ENCODE data around the gene TTN. TPM values are rescaled to one million over a fixed set of nuclear protein-coding genes. Genes with fewer than 3 reads are reported as not detected.

The TTN gene
- total and polyA plus RNA-seq, 5 donors from 2014 or later, result 2.0 to 153 (median 3.1) TPM

DNA sequence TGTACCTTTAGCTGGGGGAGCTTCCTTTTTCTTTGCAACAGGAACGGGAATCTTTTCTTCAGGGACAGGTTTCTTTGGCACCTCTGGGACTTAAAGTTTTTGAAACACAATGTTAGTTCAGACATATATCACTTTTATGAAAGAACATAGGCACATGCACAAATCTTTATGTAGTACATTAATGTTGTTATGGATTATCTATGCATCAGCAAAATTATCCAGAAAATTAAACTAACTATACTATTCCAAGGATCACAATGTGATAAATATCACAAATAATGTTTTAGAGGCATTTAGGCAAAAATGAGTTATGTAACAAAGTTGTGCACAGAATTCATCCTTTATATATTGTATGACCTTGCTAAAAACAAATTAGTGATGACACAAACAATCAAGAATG, 117.4 kb downstream of the TTN start:
- H3K36me3 ChIP-seq (ENCODE audit: control insufficient read depth, insufficient read depth, low read length), result peaks cover 80% of the 10 kb centered on the region
- DNase-seq, result no peak
- H3K36me3 Mint-ChIP-seq, result peaks cover 55% of the 10 kb centered on the region
- H3K27me3 ChIP-seq (ENCODE audit: control insufficient read depth, insufficient read depth, low read length), result no peaks in the 10 kb centered on the region
- H3K27me3 Mint-ChIP-seq, result no peaks in the 10 kb centered on the region
- H3K4me1 ChIP-seq (ENCODE audit: control insufficient read depth, insufficient read depth, low read length, poor library complexity, severe bottlenecking), result no peaks in the 10 kb centered on the region
- H3K27ac Mint-ChIP-seq, result no peak overlapping the region
- H3K9me3 ChIP-seq (ENCODE audit: control insufficient read depth in 2 of 2, low read length in 2 of 2), result no peaks in the 10 kb centered on the region
- no peaks in the 10 kb centered on the region for H3K9me3 Mint-ChIP-seq
- peaks cover 0 to 2% (median 0%) of the 10 kb centered on the region in 4 donors for H3K4me1 Mint-ChIP-seq
- H3K27ac ChIP-seq (ENCODE audit: insufficient read depth, low read length, poor library complexity, severe bottlenecking), result no peak overlapping the region
- H3K4me3 ChIP-seq (ENCODE audit: low read depth, low read length), result no peak overlapping the region
- H3K4me3 Mint-ChIP-seq, result no peak overlapping the region
- no peak for ATAC-seq (ENCODE audit: low read depth in 2 of 2)

GRCh38 chr2:178683877-178684276, 123.3 kb downstream of the TTN start:
- no peaks in the 10 kb centered on the region for H3K27me3 ChIP-seq (ENCODE audit: control insufficient read depth, insufficient read depth, low read length)
- H3K27ac Mint-ChIP-seq, result peak overlapping the region in 1 of 3 donors; percentile 60
- H3K27me3 Mint-ChIP-seq, result no peaks in the 10 kb centered on the region
- no peak overlapping the region for H3K27ac ChIP-seq (ENCODE audit: insufficient read depth, low read length, poor library complexity, severe bottlenecking)
- H3K9me3 Mint-ChIP-seq, result peaks cover 0 to 2% (median 0%) of the 10 kb centered on the region in 7 donors
- peaks cover 57% of the 10 kb centered on the region for H3K36me3 Mint-ChIP-seq
- no peak overlapping the region for H3K4me3 Mint-ChIP-seq
- H3K4me1 Mint-ChIP-seq, result peaks cover 0 to 5% (median under 1%) of the 10 kb centered on the region in 4 donors
- ATAC-seq (ENCODE audit: low read depth in 2 of 2) (no peak), DNase-seq (no peak)
- H3K4me3 ChIP-seq (ENCODE audit: low read depth, low read length), result no peak overlapping the region
- H3K9me3 ChIP-seq (ENCODE audit: control insufficient read depth in 2 of 2, low read length in 2 of 2), result no peaks in the 10 kb centered on the region
- no peaks in the 10 kb centered on the region for H3K4me1 ChIP-seq (ENCODE audit: control insufficient read depth, insufficient read depth, low read length, poor library complexity, severe bottlenecking)
- peaks cover 83% of the 10 kb centered on the region for H3K36me3 ChIP-seq (ENCODE audit: control insufficient read depth, insufficient read depth, low read length)

GRCh38 chr2:178681081-178681480, 126.1 kb downstream of the TTN start:
- no peak for ATAC-seq (ENCODE audit: low read depth in 2 of 2)
- Mint-ChIP-seq H3K4me1 (peaks cover 0 to 7% (median 5%) of the 10 kb centered on the region in 4 donors), H3K36me3 (peaks cover 56% of the 10 kb centered on the region), H3K27ac (no peak overlapping the region), H3K9me3 (peaks cover 0 to 4% (median 1%) of the 10 kb centered on the region in 7 donors), H3K4me3 (no peak overlapping the region), H3K27me3 (no peaks in the 10 kb centered on the region)
- Histone ChIP-seq H3K27ac (ENCODE audit: insufficient read depth, low read length, poor library complexity, severe bottlenecking) (no peak overlapping the region), H3K9me3 (ENCODE audit: control insufficient read depth in 2 of 2, low read length in 2 of 2) (no peaks in the 10 kb centered on the region), H3K4me3 (ENCODE audit: low read depth, low read length) (no peak overlapping the region), H3K36me3 (ENCODE audit: control insufficient read depth, insufficient read depth, low read length) (peaks cover 85% of the 10 kb centered on the region), H3K4me1 (ENCODE audit: control insufficient read depth, insufficient read depth, low read length, poor library complexity, severe bottlenecking) (no peaks in the 10 kb centered on the region), H3K27me3 (ENCODE audit: control insufficient read depth, insufficient read depth, low read length) (no peaks in the 10 kb centered on the region)
- DNase-seq, result no peak

DNA sequence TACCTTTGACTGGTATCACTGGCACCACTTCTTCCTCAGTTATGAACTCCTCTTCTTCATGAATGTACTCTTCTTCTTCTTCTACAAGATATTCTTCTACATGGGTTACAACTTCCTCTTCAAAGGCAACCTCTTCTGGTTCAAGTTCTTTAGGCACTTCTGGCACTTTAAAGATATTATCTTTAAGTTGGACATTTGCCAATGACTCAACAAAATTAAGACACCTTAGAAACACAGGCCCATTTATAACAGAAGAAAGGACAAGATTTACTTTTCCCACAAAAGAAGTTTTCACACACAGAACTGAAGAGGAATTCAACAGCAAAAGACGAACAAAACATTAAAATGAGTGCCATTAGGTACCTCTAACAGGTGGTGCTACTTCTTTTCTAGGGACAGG, 127.3 kb downstream of the TTN start:
- peaks cover 0 to 7% (median 5%) of the 10 kb centered on the region in 4 donors for H3K4me1 Mint-ChIP-seq
- no peak overlapping the region for H3K27ac ChIP-seq (ENCODE audit: insufficient read depth, low read length, poor library complexity, severe bottlenecking)
- H3K4me3 ChIP-seq (ENCODE audit: low read depth, low read length), result no peak overlapping the region
- H3K9me3 Mint-ChIP-seq, result peaks cover 0 to 4% (median 1%) of the 10 kb centered on the region in 7 donors
- no peak overlapping the region for H3K27ac Mint-ChIP-seq
- no peak for ATAC-seq (ENCODE audit: low read depth in 2 of 2)
- no peak overlapping the region for H3K4me3 Mint-ChIP-seq
- H3K27me3 ChIP-seq (ENCODE audit: control insufficient read depth, insufficient read depth, low read length), result no peaks in the 10 kb centered on the region
- H3K36me3 Mint-ChIP-seq, result peaks cover 62% of the 10 kb centered on the region
- H3K9me3 ChIP-seq (ENCODE audit: control insufficient read depth in 2 of 2, low read length in 2 of 2), result no peaks in the 10 kb centered on the region
- no peak for DNase-seq
- peaks cover 90% of the 10 kb centered on the region for H3K36me3 ChIP-seq (ENCODE audit: control insufficient read depth, insufficient read depth, low read length)
- no peaks in the 10 kb centered on the region for H3K27me3 Mint-ChIP-seq
- no peaks in the 10 kb centered on the region for H3K4me1 ChIP-seq (ENCODE audit: control insufficient read depth, insufficient read depth, low read length, poor library complexity, severe bottlenecking)

- Mint-ChIP-seq H3K27ac (peak overlapping the region in 2 of 3 donors; percentile 36 to 48), H3K36me3 (peaks cover 54% of the 10 kb centered on the region), H3K4me1 (peaks cover 0 to 7% (median 5%) of the 10 kb centered on the region in 4 donors), H3K27me3 (no peaks in the 10 kb centered on the region), H3K4me3 (no peak overlapping the region), H3K9me3 (peaks cover 0 to 4% (median 1%) of the 10 kb centered on the region in 7 donors)
- Histone ChIP-seq H3K9me3 (ENCODE audit: control insufficient read depth in 2 of 2, low read length in 2 of 2) (no peaks in the 10 kb centered on the region), H3K36me3 (ENCODE audit: control insufficient read depth, insufficient read depth, low read length) (peaks cover 91% of the 10 kb centered on the region), H3K27me3 (ENCODE audit: control insufficient read depth, insufficient read depth, low read length) (no peaks in the 10 kb centered on the region), H3K4me1 (ENCODE audit: control insufficient read depth, insufficient read depth, low read length, poor library complexity, severe bottlenecking) (no peaks in the 10 kb centered on the region), H3K4me3 (ENCODE audit: low read depth, low read length) (no peak overlapping the region), H3K27ac (ENCODE audit: insufficient read depth, low read length, poor library complexity, severe bottlenecking) (peak overlapping the region; percentile 29)
- no peak for DNase-seq
- ATAC-seq (ENCODE audit: low read depth in 2 of 2), result no peak
These were observed 129.6 kb downstream of the TTN start for GRCh38 chr2:178677599-178677998.

DNA sequence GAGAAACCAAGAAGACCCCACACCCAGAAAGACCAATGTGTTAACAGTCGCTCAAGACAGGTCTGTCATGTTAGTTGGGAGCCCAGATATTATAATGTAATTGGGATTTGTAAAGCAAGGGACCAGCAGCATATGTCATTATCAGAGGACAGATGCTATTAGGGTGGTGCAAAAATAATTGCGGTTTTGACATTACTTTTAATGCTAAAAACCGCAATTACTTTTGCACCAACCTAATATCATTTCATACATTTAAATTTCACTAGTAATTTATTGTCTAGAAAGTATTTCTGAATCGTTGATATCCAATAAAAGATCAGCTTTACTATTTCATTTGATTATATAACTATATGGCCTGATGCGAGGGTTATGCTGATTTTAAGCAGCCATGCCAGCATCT, 131.2 kb downstream of the TTN start:
- peaks cover 86% of the 10 kb centered on the region for H3K36me3 ChIP-seq (ENCODE audit: control insufficient read depth, insufficient read depth, low read length)
- H3K27ac ChIP-seq (ENCODE audit: insufficient read depth, low read length, poor library complexity, severe bottlenecking), result no peak overlapping the region
- no peaks in the 10 kb centered on the region for H3K9me3 ChIP-seq (ENCODE audit: control insufficient read depth in 2 of 2, low read length in 2 of 2)
- Mint-ChIP-seq H3K27me3 (no peaks in the 10 kb centered on the region), H3K36me3 (peaks cover 47% of the 10 kb centered on the region), H3K4me3 (no peak overlapping the region), H3K4me1 (peaks cover 0 to 7% (median 5%) of the 10 kb centered on the region in 4 donors), H3K27ac (no peak overlapping the region), H3K9me3 (peaks cover 0 to 4% (median 1%) of the 10 kb centered on the region in 7 donors)
- DNase-seq, result no peak
- H3K4me3 ChIP-seq (ENCODE audit: low read depth, low read length), result no peak overlapping the region
- no peaks in the 10 kb centered on the region for H3K4me1 ChIP-seq (ENCODE audit: control insufficient read depth, insufficient read depth, low read length, poor library complexity, severe bottlenecking)
- no peak for ATAC-seq (ENCODE audit: low read depth in 2 of 2)
- no peaks in the 10 kb centered on the region for H3K27me3 ChIP-seq (ENCODE audit: control insufficient read depth, insufficient read depth, low read length)

GRCh38 chr2:178674122-178674521, 133.1 kb downstream of the TTN start:
- no peaks in the 10 kb centered on the region for H3K27me3 ChIP-seq (ENCODE audit: control insufficient read depth, insufficient read depth, low read length)
- Mint-ChIP-seq H3K9me3 (peaks cover 0 to 4% (median 0%) of the 10 kb centered on the region in 7 donors), H3K27me3 (no peaks in the 10 kb centered on the region), H3K4me3 (no peak overlapping the region), H3K4me1 (peaks cover 0 to 7% (median 3%) of the 10 kb centered on the region in 4 donors), H3K36me3 (peaks cover 33% of the 10 kb centered on the region), H3K27ac (no peak overlapping the region)
- H3K36me3 ChIP-seq (ENCODE audit: control insufficient read depth, insufficient read depth, low read length), result peaks cover 76% of the 10 kb centered on the region
- H3K4me1 ChIP-seq (ENCODE audit: control insufficient read depth, insufficient read depth, low read length, poor library complexity, severe bottlenecking), result no peaks in the 10 kb centered on the region
- no peaks in the 10 kb centered on the region for H3K9me3 ChIP-seq (ENCODE audit: control insufficient read depth in 2 of 2, low read length in 2 of 2)
- no peak overlapping the region for H3K27ac ChIP-seq (ENCODE audit: insufficient read depth, low read length, poor library complexity, severe bottlenecking)
- ATAC-seq (ENCODE audit: low read depth in 2 of 2), result no peak
- DNase-seq, result no peak
- no peak overlapping the region for H3K4me3 ChIP-seq (ENCODE audit: low read depth, low read length)

GRCh38 chr2:178666458-178666857, 140.8 kb downstream of the TTN start:
- no peak for ATAC-seq (ENCODE audit: low read depth in 2 of 2)
- Mint-ChIP-seq H3K9me3 (no peaks in the 10 kb centered on the region), H3K27me3 (no peaks in the 10 kb centered on the region), H3K4me3 (no peak overlapping the region), H3K36me3 (peaks cover 10% of the 10 kb centered on the region), H3K4me1 (no peaks in the 10 kb centered on the region), H3K27ac (no peak overlapping the region)
- H3K4me1 ChIP-seq (ENCODE audit: control insufficient read depth, insufficient read depth, low read length, poor library complexity, severe bottlenecking), result no peaks in the 10 kb centered on the region
- H3K27me3 ChIP-seq (ENCODE audit: control insufficient read depth, insufficient read depth, low read length), result no peaks in the 10 kb centered on the region
- no peak overlapping the region for H3K27ac ChIP-seq (ENCODE audit: insufficient read depth, low read length, poor library complexity, severe bottlenecking)
- no peak for DNase-seq
- no peaks in the 10 kb centered on the region for H3K9me3 ChIP-seq (ENCODE audit: control insufficient read depth in 2 of 2, low read length in 2 of 2)
- H3K36me3 ChIP-seq (ENCODE audit: control insufficient read depth, insufficient read depth, low read length), result peaks cover 61% of the 10 kb centered on the region
- no peak overlapping the region for H3K4me3 ChIP-seq (ENCODE audit: low read depth, low read length)

All from CD4-positive, CD25-positive, alpha-beta regulatory T cell (primary cell).